Spleen (tissue), 11 donors: ENCODE data around the gene SORL1. TPM values are rescaled to one million over a fixed set of nuclear protein-coding genes. Genes with fewer than 3 reads are reported as not detected.

Experiments
- DNase-seq: peaks from one replicate; pipeline ENCODE4 v3.0.0-alpha.2; 2020
- H3K27ac ChIP-seq, 8 donors: fragments of 200-600 bp; sonication (generic) in 7 of 8; 1 replicate in 4 of 8; 2 replicates in 4 of 8; pipeline versions ENCODE4 v1.5.0 to v1.8.0; 2016 to 2021; ENCODE audit warnings: inconsistent platforms in 4 of 8, mild to moderate bottlenecking in 4 of 8, moderate library complexity in 1 of 8
- H3K27me3 ChIP-seq, 7 donors: fragments of 200-600 bp; sonication (generic) in 6 of 7; replicated peaks in 1 of 7; 1 replicate in 4 of 7; 2 replicates in 3 of 7; pipeline versions ENCODE4 v1.5.0 to v1.8.0; 2016 to 2021; ENCODE audit warnings: inconsistent platforms in 3 of 7, mild to moderate bottlenecking in 1 of 7
- H3K36me3 ChIP-seq, 6 donors: fragments of 200-600 bp; sonication (generic) in 5 of 6; 1 replicate in 4 of 6; 2 replicates in 2 of 6; pipeline versions ENCODE4 v1.5.0 to v1.8.0; 2016 to 2021; ENCODE audit warnings: inconsistent platforms in 2 of 6
- H3K4me1 ChIP-seq, 6 donors: fragments of 200-600 bp; sonication (generic) in 5 of 6; 1 replicate in 3 of 6; 2 replicates in 3 of 6; pipeline versions ENCODE4 v1.5.0 to v1.8.0; 2016 to 2021; ENCODE audit warnings: inconsistent platforms in 3 of 6
- H3K4me3 ChIP-seq, 8 donors: fragments of 200-600 bp; sonication (generic) in 7 of 8; 1 replicate in 4 of 8; 2 replicates in 4 of 8; pipeline versions ENCODE4 v1.5.0 to v1.8.0; 2016 to 2021; ENCODE audit warnings: inconsistent platforms in 4 of 8, mild to moderate bottlenecking in 4 of 8, moderate library complexity in 2 of 8
- H3K9me3 ChIP-seq, 8 donors: fragments of 200-600 bp; sonication (generic) in 7 of 8; 1 replicate in 4 of 8; 2 replicates in 4 of 8; pipeline versions ENCODE4 v1.5.0 to v1.8.0; 2016 to 2021; ENCODE audit warnings: inconsistent platforms in 4 of 8
- CTCF ChIP-seq, 11 experiments: fragments of 200-600 bp in 7 of 11; fragments of 450-650 bp in 4 of 11; sonication (generic) in 4 of 11; IDR thresholded peaks in 8 of 11; conservative IDR thresholded peaks in 3 of 11; 1 replicate in 7 of 11; 2 replicates in 4 of 11; pipeline versions ENCODE4 v1.4.0 to v1.8.0; 2016 to 2021; ENCODE audit warnings: antibody characterized with exemption in 11 of 11, inconsistent platforms in 4 of 11, mild to moderate bottlenecking in 1 of 11
- POLR2A ChIP-seq, 3 donors: fragments of 450-650 bp; IDR thresholded peaks; one replicate each; pipeline ENCODE4 v1.5.1; 2017; ENCODE audit warnings: antibody characterized with exemption in 3 of 3, mild to moderate bottlenecking in 1 of 3
- POLR2AphosphoS5 ChIP-seq, 3 donors: sonication (generic); formaldehyde crosslinking; IDR thresholded peaks; one replicate each; pipeline ENCODE4 v1.5.1; 2017; ENCODE audit warnings: antibody characterized with exemption in 3 of 3
- WGBS, 5 donors: extraction: QIAGEN DNeasy Blood & Tissue Kit in 3 of 5; methylation state at CpG; one replicate each; pipeline versions ENCODE4 v1.1.5 to v1.1.7; 2013 to 2018; 5-methylcytosine and 5-hydroxymethylcytosine counted together
- intact Hi-C: fragments of 100-400 bp; cut with DNase I; formaldehyde crosslinking; loops from one replicate; pipeline ENCODE4 v1.15.0; 2023; ENCODE audit warnings: low total_unique reads
- polyA plus RNA-seq, 3 donors: library from polyadenylated mRNA; stranded (reverse); fragments of 200-250 nt; gene quantifications; one replicate each; pipeline ENCODE4 v1.2.1, GENCODE V29; 2013
- total RNA-seq, 7 donors: library from RNA; depleted of rRNA in 3 of 7; stranded (reverse); fragments of >200 nt in 3 of 7; fragmentation: NEBNext Ultra II Directional in 4 of 7; extraction: Animal tissue kit (Norgen Biotek cat#: 25700) in 4 of 7; gene quantifications; one replicate each; pipeline versions ENCODE4 v1.1.0 to v1.2.1, GENCODE V29; 2016 to 2021
- donor health status: healthy with polysubstance abuse.
- donor health status: DM: no; HTN: no; CAD: no; lungs with moderate emphysema.
- donor health status: DM: no; HTN: no; CAD: no.
- donor health status: Bipolar disorder and iron deficiency.
- donor health status: healthy.
- donor health status: DM: no; HTN: no; CAD: no.
- donor health status: DM: yes; HTN: yes; CAD: no.

Gene SORL1
- total and polyA plus RNA-seq, 10 donors, result 3.8 to 328 (median 148) TPM

- WGBS, 5 donors, result 83 to 97% (median 94%) methylated on average over 5 of the region's 5 CpGs
- intact Hi-C loops, result no loop called here
Observed at GRCh38 chr11:121607341-121607740, 155.2 kb downstream of the SORL1 start.

GRCh38 chr11:121608545-121609098 is 156.5 kb downstream of the SORL1 start:
- WGBS, 5 donors, result 94 to 97% (median 96%) methylated on average over 9 of the region's 9 CpGs
- intact Hi-C loops, result no loop called here
- Histone ChIP-seq H3K36me3 (peaks cover under 1 to 100% (median 73%) of the 10 kb centered on the region in 6 donors), H3K4me1 (no peaks in the 10 kb centered on the region), H3K27ac (no peak overlapping the region), H3K9me3 (no peaks in the 10 kb centered on the region), H3K27me3 (no peaks in the 10 kb centered on the region), H3K4me3 (no peak overlapping the region)
- TF ChIP-seq CTCF (IDR thresholded peaks at IDR 0.05 in 8 of 11, conservative IDR thresholded peaks at IDR 0.05 in 3 of 11) (no peak), POLR2A (IDR thresholded peaks at IDR 0.05) (no peak), POLR2AphosphoS5 (IDR thresholded peaks at IDR 0.05) (peak in 1 of 3 donors; percentile 67)
- DNase-seq, result no peak

More at GRCh38 chr11:121607341-121607740, 155.2 kb downstream of the SORL1 start:
- peaks cover 0 to 100% (median 67%) of the 10 kb centered on the region in 6 donors for H3K36me3 ChIP-seq
- H3K27me3 ChIP-seq, result no peaks in the 10 kb centered on the region
- no peak overlapping the region for H3K27ac ChIP-seq
- no peak for DNase-seq
- no peak overlapping the region for H3K4me3 ChIP-seq
- H3K4me1 ChIP-seq, result no peaks in the 10 kb centered on the region
- no peak for TF ChIP-seq POLR2AphosphoS5 (IDR thresholded peaks at IDR 0.05)
- TF ChIP-seq CTCF (IDR thresholded peaks at IDR 0.05 in 8 of 11, conservative IDR thresholded peaks at IDR 0.05 in 3 of 11), result no peak
- TF ChIP-seq POLR2A (IDR thresholded peaks at IDR 0.05), result no peak
- H3K9me3 ChIP-seq, result no peaks in the 10 kb centered on the region

- H3K4me3 ChIP-seq, result no peak overlapping the region
- 87 to 96% (median 94%) methylated on average over 6 of the region's 6 CpGs for WGBS, 5 donors
- TF ChIP-seq POLR2AphosphoS5 (IDR thresholded peaks at IDR 0.05) (no peak), CTCF (IDR thresholded peaks at IDR 0.05 in 8 of 11, conservative IDR thresholded peaks at IDR 0.05 in 3 of 11) (no peak), POLR2A (IDR thresholded peaks at IDR 0.05) (no peak)
Observed at GRCh38 chr11:121610706-121611105, 158.6 kb downstream of the SORL1 start.

GRCh38 chr11:121611242-121611641 is 159.1 kb downstream of the SORL1 start:
- no peak for DNase-seq
- Histone ChIP-seq H3K4me1 (no peaks in the 10 kb centered on the region), H3K36me3 (peaks cover 6 to 100% (median 73%) of the 10 kb centered on the region in 6 donors), H3K27ac (no peak overlapping the region), H3K9me3 (no peaks in the 10 kb centered on the region), H3K4me3 (no peak overlapping the region), H3K27me3 (no peaks in the 10 kb centered on the region)
- intact Hi-C loops, result no loop called here
- 90 to 98% (median 96%) methylated on average over 6 of the region's 6 CpGs for WGBS, 5 donors
- TF ChIP-seq POLR2AphosphoS5 (IDR thresholded peaks at IDR 0.05) (no peak), CTCF (IDR thresholded peaks at IDR 0.05 in 8 of 11, conservative IDR thresholded peaks at IDR 0.05 in 3 of 11) (no peak), POLR2A (IDR thresholded peaks at IDR 0.05) (no peak)

More at GRCh38 chr11:121610706-121611105, 158.6 kb downstream of the SORL1 start:
- intact Hi-C loops, result no loop called here
- Histone ChIP-seq H3K27me3 (no peaks in the 10 kb centered on the region), H3K4me1 (no peaks in the 10 kb centered on the region), H3K9me3 (no peaks in the 10 kb centered on the region), H3K36me3 (peaks cover 6 to 100% (median 74%) of the 10 kb centered on the region in 6 donors), H3K27ac (no peak overlapping the region)
- no peak for DNase-seq
